ENCODE measurements around the gene HOXD12.

DNA sequence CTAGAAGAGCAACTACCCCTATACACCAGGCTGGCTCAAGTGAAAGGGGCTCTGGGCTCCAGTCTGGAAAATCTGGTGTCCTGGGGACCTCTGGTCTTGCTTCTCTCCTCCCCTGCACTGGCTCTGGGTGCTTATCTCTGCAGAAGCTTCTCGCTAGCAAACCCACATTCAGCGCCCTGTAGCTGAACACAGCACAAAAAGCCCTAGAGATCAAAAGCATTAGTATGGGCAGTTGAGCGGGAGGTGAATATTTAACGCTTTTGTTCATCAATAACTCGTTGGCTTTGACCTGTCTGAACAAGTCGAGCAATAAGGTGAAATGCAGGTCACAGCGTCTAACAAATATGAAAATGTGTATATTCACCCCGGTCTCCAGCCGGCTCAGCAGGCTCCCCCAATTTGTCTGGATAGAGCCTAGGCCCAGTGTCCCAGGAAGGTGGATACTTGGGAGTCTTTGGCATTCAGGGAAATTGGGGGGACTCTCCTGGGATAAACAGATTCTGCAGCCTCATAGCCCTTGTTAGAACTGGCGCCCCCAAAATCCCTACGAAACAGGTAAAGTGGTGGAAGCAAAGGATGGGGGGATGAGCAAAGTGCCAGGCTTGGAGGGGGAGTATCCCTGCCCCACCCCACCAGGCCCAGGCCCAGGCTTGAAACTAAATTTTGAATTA is 49.3 kb downstream of the HOXD12 start:
- no peak for TF ChIP-seq POLR2AphosphoS5 (IDR thresholded peaks at IDR 0.05; ENCODE audit: low read depth, low read length)
- TF ChIP-seq TAF1 (IDR thresholded peaks at IDR 0.05; ENCODE audit: borderline replicate concordance, low read depth, low read length), result no peak
